SHP77 treated with DMSO at 0.1 percent for 48 hours (cell line): ENCODE results near the gene ROM1.
"Not testable (repeated sequence)": the region's sequence is repeated elsewhere in the genome, so short reads cannot be mapped to it uniquely, and the experiment has no call there.

Experiments used
- DNase-seq: peaks from one replicate; lab custom pipeline; 2025; lab: John Stamatoyannopoulos, UW

ROM1 gene

DNA sequence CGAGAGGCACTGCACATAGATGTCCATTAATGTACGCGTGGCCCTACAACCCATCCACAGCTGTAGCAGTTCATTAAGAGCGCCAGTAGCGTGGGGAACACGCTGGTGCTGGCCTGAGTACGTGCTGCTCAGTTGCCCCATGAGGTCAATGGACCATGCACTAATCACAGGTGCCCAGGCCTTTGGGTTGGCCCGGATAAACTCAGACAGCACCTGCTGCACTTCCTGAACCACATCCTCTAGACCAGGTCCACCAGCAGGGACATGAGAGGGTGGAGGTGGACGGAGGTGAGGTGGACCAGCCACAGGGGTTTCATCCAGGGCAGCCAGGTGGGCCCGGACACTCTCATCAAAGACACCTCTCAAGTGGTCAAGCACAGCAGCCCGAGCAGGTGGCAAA lies 36.4 kb downstream of the ROM1 start:
- no peak for DNase-seq

GRCh38 chr11:62650283-62650682 lies 37.2 kb downstream of the ROM1 start:
- DNase-seq: not testable (repeated sequence)

DNA sequence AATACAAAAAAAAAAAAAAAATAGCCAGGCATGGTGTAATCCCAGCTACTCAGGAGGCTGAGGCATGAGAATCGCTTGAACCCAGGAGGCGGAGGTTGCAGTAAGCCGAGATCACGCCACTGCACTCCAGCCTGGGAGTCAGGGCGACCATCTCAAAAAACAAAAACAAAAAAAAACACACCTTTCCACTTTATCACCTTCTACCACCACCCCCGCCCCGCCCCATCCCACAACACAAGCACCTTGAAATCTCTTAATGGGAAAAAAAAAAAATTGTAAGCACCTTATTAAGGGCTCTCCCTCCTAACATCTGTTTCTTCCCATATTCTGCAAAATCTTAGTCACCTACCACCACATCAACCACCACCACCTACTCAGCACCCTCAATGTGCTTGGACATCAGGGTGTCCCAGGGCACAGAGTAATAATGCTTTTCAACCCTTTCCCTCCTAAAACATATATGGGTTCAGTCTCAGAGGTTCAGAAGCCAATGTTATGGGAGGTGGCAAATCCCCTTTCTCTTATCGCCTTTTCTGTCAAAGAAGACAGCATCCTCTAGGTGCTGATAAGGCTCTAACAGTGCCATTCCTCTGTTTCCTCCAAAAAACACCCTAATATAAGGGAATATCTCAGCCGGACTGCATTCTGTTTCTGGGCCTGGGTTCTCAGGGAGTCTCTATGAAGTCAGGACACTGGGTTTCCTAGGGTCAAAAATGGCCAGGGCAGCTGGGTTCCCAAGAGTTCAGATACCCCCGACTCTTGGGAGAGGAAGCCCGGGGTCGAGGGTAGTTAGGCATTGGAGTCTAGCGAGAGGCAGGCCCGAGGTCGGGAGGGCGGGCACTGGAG lies 39.3 kb downstream of the ROM1 start:
- DNase-seq: no peak

- no peak for DNase-seq
Observed at GRCh38 chr11:62654297-62654696, 41.2 kb downstream of the ROM1 start.

- DNase-seq: no peak
Observed at GRCh38 chr11:62656796-62657429, 43.9 kb downstream of the ROM1 start.

GRCh38 chr11:62664405-62665074 lies 51.5 kb downstream of the ROM1 start:
- DNase-seq: no peak
